ENCODE data around the gene MLNR. TPM values are rescaled to one million over a fixed set of nuclear protein-coding genes. Genes with fewer than 3 reads are reported as not detected.

Gene MLNR
- total and polyA plus RNA-seq, 11 donors, result 0.50 to 0.75 TPM; not detected in 9

GRCh38 chr13:49226613-49227012 lies 6.5 kb downstream of the MLNR start:
- no peaks in the 10 kb centered on the region for H3K9me3 ChIP-seq
- WGBS, 4 donors, result 88 to 97% (median 90%) methylated on average over 5 of the region's 5 CpGs
- DNase-seq (no peak), ATAC-seq (no peak)
- H3K4me3 ChIP-seq, result no peak overlapping the region
- peaks cover 0 to 4% (median 0%) of the 10 kb centered on the region in 12 donors for H3K4me1 ChIP-seq
- H3K36me3 ChIP-seq, result no peaks in the 10 kb centered on the region
- intact Hi-C loops (cut with DNase I), result no loop called here
- no peak overlapping the region for H3K27ac ChIP-seq
- H3K27me3 ChIP-seq, result peaks cover 0 to 23% (median 9%) of the 10 kb centered on the region in 9 donors
- no peak for TF ChIP-seq CTCF (IDR thresholded peaks at IDR 0.05)
- no peak for TF ChIP-seq POLR2A (IDR thresholded peaks at IDR 0.05)

GRCh38 chr13:49234741-49235140 lies 14.6 kb downstream of the MLNR start:
- no peak for TF ChIP-seq POLR2A (IDR thresholded peaks at IDR 0.05)
- TF ChIP-seq CTCF (IDR thresholded peaks at IDR 0.05), result no peak
- no peak overlapping the region for H3K27ac ChIP-seq
- no peak for ATAC-seq
- H3K36me3 ChIP-seq, result no peaks in the 10 kb centered on the region
- H3K4me1 ChIP-seq, result no peaks in the 10 kb centered on the region
- intact Hi-C loops (cut with DNase I), result no loop called here
- H3K4me3 ChIP-seq, result no peak overlapping the region
- no peak for DNase-seq
- H3K9me3 ChIP-seq, result no peaks in the 10 kb centered on the region
- 90 to 95% (median 92%) methylated on average over 3 of the region's 3 CpGs for WGBS, 4 donors
- no peaks in the 10 kb centered on the region for H3K27me3 ChIP-seq

GRCh38 chr13:49235856-49236431 lies 15.8 kb downstream of the MLNR start:
- 83 to 94% (median 93%) methylated on average over 6 of the region's 6 CpGs for WGBS, 4 donors
- intact Hi-C loops (cut with DNase I), result no loop called here
- Histone ChIP-seq H3K27ac (no peak overlapping the region), H3K36me3 (no peaks in the 10 kb centered on the region), H3K9me3 (no peaks in the 10 kb centered on the region), H3K4me1 (no peaks in the 10 kb centered on the region), H3K4me3 (no peak overlapping the region), H3K27me3 (no peaks in the 10 kb centered on the region)
- ATAC-seq (no peak), DNase-seq (no peak)
- TF ChIP-seq CTCF (IDR thresholded peaks at IDR 0.05), result no peak
- no peak for TF ChIP-seq POLR2A (IDR thresholded peaks at IDR 0.05)

DNA sequence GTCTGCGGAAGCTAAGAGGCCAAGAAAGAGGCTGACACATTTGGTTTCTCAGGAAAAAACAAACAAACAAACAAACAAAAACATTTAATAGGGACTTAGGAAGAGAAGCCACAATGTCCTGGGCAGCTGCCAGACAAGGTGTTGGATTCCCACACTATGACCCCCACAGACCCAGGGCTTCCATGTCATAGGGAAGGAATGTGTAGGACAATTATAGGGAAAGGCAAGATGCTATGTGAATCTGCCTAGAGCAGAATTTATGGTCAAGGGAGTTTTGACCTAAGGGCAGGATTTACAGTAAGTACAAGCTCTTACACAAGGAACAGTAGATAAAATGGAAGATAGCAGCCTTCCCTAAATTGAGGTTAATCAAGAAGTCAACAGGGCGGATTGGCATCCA lies 18.5 kb downstream of the MLNR start:
- H3K9me3 ChIP-seq, result no peaks in the 10 kb centered on the region
- TF ChIP-seq CTCF (IDR thresholded peaks at IDR 0.05), result no peak
- H3K27me3 ChIP-seq, result no peaks in the 10 kb centered on the region
- no peak overlapping the region for H3K4me3 ChIP-seq
- 95 to 98% (median 97%) methylated on average over 2 of the region's 2 CpGs for WGBS, 4 donors
- intact Hi-C loops (cut with DNase I), result no loop called here
- DNase-seq (no peak), ATAC-seq (no peak)
- H3K27ac ChIP-seq, result no peak overlapping the region
- H3K4me1 ChIP-seq, result no peaks in the 10 kb centered on the region
- no peaks in the 10 kb centered on the region for H3K36me3 ChIP-seq

All from heart left ventricle (tissue), 16 donors.